Measurements from ENCODE around the gene GAGE12F. TPM values are rescaled to one million over a fixed set of nuclear protein-coding genes. Genes with fewer than 3 reads are reported as not detected.
"Not testable (repeated sequence)": the region's sequence is repeated elsewhere in the genome, so short reads cannot be mapped to it uniquely, and the experiment has no call there.

The GAGE12F gene, protein sequence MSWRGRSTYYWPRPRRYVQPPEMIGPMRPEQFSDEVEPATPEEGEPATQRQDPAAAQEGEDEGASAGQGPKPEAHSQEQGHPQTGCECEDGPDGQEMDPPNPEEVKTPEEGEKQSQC
- total RNA-seq = not detected
- not detected for polyA plus RNA-seq

DNA sequence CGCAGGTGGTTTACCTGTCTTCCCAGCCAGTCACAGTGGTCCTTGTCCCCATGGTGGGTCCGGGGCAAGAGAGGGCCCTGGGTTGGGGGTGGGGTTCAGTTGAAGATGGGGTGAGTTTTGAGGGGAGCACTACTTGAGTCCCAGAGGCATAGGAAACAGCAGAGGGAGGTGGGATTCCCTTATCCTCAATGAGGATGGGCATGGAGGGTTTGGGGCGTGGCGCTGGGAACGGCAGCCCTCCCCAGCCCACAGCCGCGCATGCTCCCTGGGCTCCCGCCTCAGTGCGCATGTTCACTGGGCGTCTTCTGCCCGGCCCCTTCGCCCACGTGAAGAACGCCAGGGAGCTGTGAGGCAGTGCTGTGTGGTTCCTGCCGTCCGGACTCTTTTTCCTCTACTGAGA is at the start of gene GAGE12F:
Gene GAGE12F, plus strand, starts transcription at position 301 of the 400 bp plus-strand sequence. CDS start 1,155 bp downstream, outside the sequence.
- not testable (repeated sequence) for H3K36me3 ChIP-seq (ENCODE audit: control insufficient read depth in 4 of 4, insufficient read depth in 3 of 4, low read depth in 1 of 4, low read length in 3 of 4); H3K4me3 ChIP-seq (ENCODE audit: low read depth in 1 of 3, low read length in 3 of 3); H3K27ac ChIP-seq (ENCODE audit: low read depth in 1 of 2, low read length in 2 of 2); H3K9ac ChIP-seq (ENCODE audit: low read depth in 1 of 2, low read length in 2 of 2); H3K4me1 ChIP-seq (ENCODE audit: control insufficient read depth in 4 of 4, insufficient read depth in 4 of 4, low read length in 3 of 4); DNase-seq (ENCODE audit: low spot score); H3K9me3 ChIP-seq (ENCODE audit: control insufficient read depth in 4 of 4, low read length in 3 of 4); H3K27me3 ChIP-seq (ENCODE audit: control insufficient read depth in 4 of 4, insufficient read depth in 4 of 4, low read length in 3 of 4)
- no CpG with 5 or more reads among the region's 16 CpGs for WGBS

DNA sequence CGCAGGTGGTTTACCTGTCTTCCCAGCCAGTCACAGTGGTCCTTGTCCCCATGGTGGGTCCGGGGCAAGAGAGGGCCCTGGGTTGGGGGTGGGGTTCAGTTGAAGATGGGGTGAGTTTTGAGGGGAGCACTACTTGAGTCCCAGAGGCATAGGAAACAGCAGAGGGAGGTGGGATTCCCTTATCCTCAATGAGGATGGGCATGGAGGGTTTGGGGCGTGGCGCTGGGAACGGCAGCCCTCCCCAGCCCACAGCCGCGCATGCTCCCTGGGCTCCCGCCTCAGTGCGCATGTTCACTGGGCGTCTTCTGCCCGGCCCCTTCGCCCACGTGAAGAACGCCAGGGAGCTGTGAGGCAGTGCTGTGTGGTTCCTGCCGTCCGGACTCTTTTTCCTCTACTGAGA is 28.8 kb upstream of the GAGE12F start, which contains the start of gene GAGE12C:
Gene GAGE12C, plus strand, starts transcription at position 301 of the 400 bp plus-strand sequence. CDS start 1,155 bp downstream, outside the sequence.
- H3K27me3 ChIP-seq (ENCODE audit: control insufficient read depth in 4 of 4, insufficient read depth in 4 of 4, low read length in 3 of 4); H3K36me3 ChIP-seq (ENCODE audit: control insufficient read depth in 4 of 4, insufficient read depth in 3 of 4, low read depth in 1 of 4, low read length in 3 of 4); H3K9me3 ChIP-seq (ENCODE audit: control insufficient read depth in 4 of 4, low read length in 3 of 4); H3K4me3 ChIP-seq (ENCODE audit: low read depth in 1 of 3, low read length in 3 of 3); DNase-seq (ENCODE audit: low spot score); H3K27ac ChIP-seq (ENCODE audit: low read depth in 1 of 2, low read length in 2 of 2); H3K9ac ChIP-seq (ENCODE audit: low read depth in 1 of 2, low read length in 2 of 2); H3K4me1 ChIP-seq (ENCODE audit: control insufficient read depth in 4 of 4, insufficient read depth in 4 of 4, low read length in 3 of 4): not testable (repeated sequence)
- no CpG with 5 or more reads among the region's 16 CpGs for whole genome bisulfite sequencing

DNA sequence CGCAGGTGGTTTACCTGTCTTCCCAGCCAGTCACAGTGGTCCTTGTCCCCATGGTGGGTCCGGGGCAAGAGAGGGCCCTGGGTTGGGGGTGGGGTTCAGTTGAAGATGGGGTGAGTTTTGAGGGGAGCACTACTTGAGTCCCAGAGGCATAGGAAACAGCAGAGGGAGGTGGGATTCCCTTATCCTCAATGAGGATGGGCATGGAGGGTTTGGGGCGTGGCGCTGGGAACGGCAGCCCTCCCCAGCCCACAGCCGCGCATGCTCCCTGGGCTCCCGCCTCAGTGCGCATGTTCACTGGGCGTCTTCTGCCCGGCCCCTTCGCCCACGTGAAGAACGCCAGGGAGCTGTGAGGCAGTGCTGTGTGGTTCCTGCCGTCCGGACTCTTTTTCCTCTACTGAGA is 19.2 kb upstream of the GAGE12F start, which contains the start of gene GAGE12D:
Gene GAGE12D, plus strand, starts transcription at position 301 of the 400 bp plus-strand sequence. CDS start 1,155 bp downstream, outside the sequence.
- not testable (repeated sequence) for H3K9me3 ChIP-seq (ENCODE audit: control insufficient read depth in 4 of 4, low read length in 3 of 4); H3K9ac ChIP-seq (ENCODE audit: low read depth in 1 of 2, low read length in 2 of 2); H3K4me1 ChIP-seq (ENCODE audit: control insufficient read depth in 4 of 4, insufficient read depth in 4 of 4, low read length in 3 of 4); H3K36me3 ChIP-seq (ENCODE audit: control insufficient read depth in 4 of 4, insufficient read depth in 3 of 4, low read depth in 1 of 4, low read length in 3 of 4); DNase-seq (ENCODE audit: low spot score); H3K27ac ChIP-seq (ENCODE audit: low read depth in 1 of 2, low read length in 2 of 2); H3K27me3 ChIP-seq (ENCODE audit: control insufficient read depth in 4 of 4, insufficient read depth in 4 of 4, low read length in 3 of 4); H3K4me3 ChIP-seq (ENCODE audit: low read depth in 1 of 3, low read length in 3 of 3)
- no CpG with 5 or more reads among the region's 16 CpGs for WGBS

DNA sequence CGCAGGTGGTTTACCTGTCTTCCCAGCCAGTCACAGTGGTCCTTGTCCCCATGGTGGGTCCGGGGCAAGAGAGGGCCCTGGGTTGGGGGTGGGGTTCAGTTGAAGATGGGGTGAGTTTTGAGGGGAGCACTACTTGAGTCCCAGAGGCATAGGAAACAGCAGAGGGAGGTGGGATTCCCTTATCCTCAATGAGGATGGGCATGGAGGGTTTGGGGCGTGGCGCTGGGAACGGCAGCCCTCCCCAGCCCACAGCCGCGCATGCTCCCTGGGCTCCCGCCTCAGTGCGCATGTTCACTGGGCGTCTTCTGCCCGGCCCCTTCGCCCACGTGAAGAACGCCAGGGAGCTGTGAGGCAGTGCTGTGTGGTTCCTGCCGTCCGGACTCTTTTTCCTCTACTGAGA is 9.7 kb upstream of the GAGE12F start, which contains the start of gene GAGE12E:
Gene GAGE12E, plus strand, starts transcription at position 301 of the 400 bp plus-strand sequence. CDS start 1,155 bp downstream, outside the sequence.
- H3K27ac ChIP-seq (ENCODE audit: low read depth in 1 of 2, low read length in 2 of 2); DNase-seq (ENCODE audit: low spot score); H3K36me3 ChIP-seq (ENCODE audit: control insufficient read depth in 4 of 4, insufficient read depth in 3 of 4, low read depth in 1 of 4, low read length in 3 of 4); H3K4me1 ChIP-seq (ENCODE audit: control insufficient read depth in 4 of 4, insufficient read depth in 4 of 4, low read length in 3 of 4); H3K4me3 ChIP-seq (ENCODE audit: low read depth in 1 of 3, low read length in 3 of 3); H3K9ac ChIP-seq (ENCODE audit: low read depth in 1 of 2, low read length in 2 of 2); H3K9me3 ChIP-seq (ENCODE audit: control insufficient read depth in 4 of 4, low read length in 3 of 4); H3K27me3 ChIP-seq (ENCODE audit: control insufficient read depth in 4 of 4, insufficient read depth in 4 of 4, low read length in 3 of 4): not testable (repeated sequence)
- no CpG with 5 or more reads among the region's 16 CpGs for WGBS

DNA sequence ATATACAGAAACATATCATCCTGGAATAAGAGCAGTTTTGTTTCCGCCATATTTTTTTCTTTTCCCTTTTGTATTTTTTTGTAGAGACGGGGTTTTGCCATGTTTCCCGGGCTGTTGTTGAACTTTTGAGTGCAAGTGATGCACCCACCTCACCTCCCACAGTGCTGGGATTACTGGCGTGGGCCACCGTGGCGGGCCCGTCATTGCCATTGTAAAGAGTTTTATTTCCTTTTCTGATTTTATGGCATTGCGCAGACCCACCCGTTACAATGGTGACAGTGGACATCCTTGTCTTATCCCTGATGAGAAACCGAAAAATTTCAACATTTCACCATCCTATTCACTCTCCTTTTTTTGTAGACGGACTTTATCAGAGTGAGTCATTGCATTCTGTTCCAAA is 8.1 kb downstream of the GAGE12F start:
- not testable (repeated sequence) for H3K4me1 ChIP-seq (ENCODE audit: control insufficient read depth in 4 of 4, insufficient read depth in 4 of 4, low read length in 3 of 4); H3K36me3 ChIP-seq (ENCODE audit: control insufficient read depth in 4 of 4, insufficient read depth in 3 of 4, low read depth in 1 of 4, low read length in 3 of 4); DNase-seq (ENCODE audit: low spot score); H3K9ac ChIP-seq (ENCODE audit: low read depth in 1 of 2, low read length in 2 of 2); H3K27ac ChIP-seq (ENCODE audit: low read depth in 1 of 2, low read length in 2 of 2); H3K9me3 ChIP-seq (ENCODE audit: control insufficient read depth in 4 of 4, low read length in 3 of 4); H3K27me3 ChIP-seq (ENCODE audit: control insufficient read depth in 4 of 4, insufficient read depth in 4 of 4, low read length in 3 of 4); H3K4me3 ChIP-seq (ENCODE audit: low read depth in 1 of 3, low read length in 3 of 3)
- WGBS = no CpG with 5 or more reads among the region's 11 CpGs

DNA sequence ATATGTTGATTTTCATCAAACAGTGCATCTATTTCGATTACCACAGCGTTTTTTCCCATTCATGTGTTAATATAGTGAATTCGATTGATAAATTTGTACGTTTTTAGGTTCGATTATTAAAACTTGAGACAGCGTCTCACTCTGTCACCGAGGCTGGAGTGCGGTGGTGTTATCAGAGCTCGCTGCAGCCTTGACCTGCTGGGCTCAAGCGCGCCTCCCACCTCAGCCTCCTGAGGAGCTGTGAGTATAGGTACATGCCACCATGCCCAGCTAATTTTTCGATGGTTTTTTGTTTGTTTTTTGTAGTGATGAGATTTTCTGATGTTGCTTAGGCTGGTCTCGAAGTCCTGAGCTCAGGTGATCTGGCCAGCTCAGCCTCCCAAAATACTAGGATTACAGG is 8.5 kb downstream of the GAGE12F start:
- H3K27ac ChIP-seq (ENCODE audit: low read depth in 1 of 2, low read length in 2 of 2); H3K27me3 ChIP-seq (ENCODE audit: control insufficient read depth in 4 of 4, insufficient read depth in 4 of 4, low read length in 3 of 4); DNase-seq (ENCODE audit: low spot score); H3K9ac ChIP-seq (ENCODE audit: low read depth in 1 of 2, low read length in 2 of 2); H3K4me1 ChIP-seq (ENCODE audit: control insufficient read depth in 4 of 4, insufficient read depth in 4 of 4, low read length in 3 of 4); H3K9me3 ChIP-seq (ENCODE audit: control insufficient read depth in 4 of 4, low read length in 3 of 4); H3K36me3 ChIP-seq (ENCODE audit: control insufficient read depth in 4 of 4, insufficient read depth in 3 of 4, low read depth in 1 of 4, low read length in 3 of 4); H3K4me3 ChIP-seq (ENCODE audit: low read depth in 1 of 3, low read length in 3 of 3): not testable (repeated sequence)
- no CpG with 5 or more reads among the region's 13 CpGs for WGBS

DNA sequence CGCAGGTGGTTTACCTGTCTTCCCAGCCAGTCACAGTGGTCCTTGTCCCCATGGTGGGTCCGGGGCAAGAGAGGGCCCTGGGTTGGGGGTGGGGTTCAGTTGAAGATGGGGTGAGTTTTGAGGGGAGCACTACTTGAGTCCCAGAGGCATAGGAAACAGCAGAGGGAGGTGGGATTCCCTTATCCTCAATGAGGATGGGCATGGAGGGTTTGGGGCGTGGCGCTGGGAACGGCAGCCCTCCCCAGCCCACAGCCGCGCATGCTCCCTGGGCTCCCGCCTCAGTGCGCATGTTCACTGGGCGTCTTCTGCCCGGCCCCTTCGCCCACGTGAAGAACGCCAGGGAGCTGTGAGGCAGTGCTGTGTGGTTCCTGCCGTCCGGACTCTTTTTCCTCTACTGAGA is 9.5 kb downstream of the GAGE12F start, which contains the start of gene GAGE12G:
Gene GAGE12G, plus strand, starts transcription at position 301 of the 400 bp plus-strand sequence. CDS start 1,155 bp downstream, outside the sequence.
- not testable (repeated sequence) for H3K27ac ChIP-seq (ENCODE audit: low read depth in 1 of 2, low read length in 2 of 2); H3K4me1 ChIP-seq (ENCODE audit: control insufficient read depth in 4 of 4, insufficient read depth in 4 of 4, low read length in 3 of 4); DNase-seq (ENCODE audit: low spot score); H3K9me3 ChIP-seq (ENCODE audit: control insufficient read depth in 4 of 4, low read length in 3 of 4); H3K9ac ChIP-seq (ENCODE audit: low read depth in 1 of 2, low read length in 2 of 2); H3K4me3 ChIP-seq (ENCODE audit: low read depth in 1 of 3, low read length in 3 of 3); H3K36me3 ChIP-seq (ENCODE audit: control insufficient read depth in 4 of 4, insufficient read depth in 3 of 4, low read depth in 1 of 4, low read length in 3 of 4); H3K27me3 ChIP-seq (ENCODE audit: control insufficient read depth in 4 of 4, insufficient read depth in 4 of 4, low read length in 3 of 4)
- WGBS = no CpG with 5 or more reads among the region's 16 CpGs

DNA sequence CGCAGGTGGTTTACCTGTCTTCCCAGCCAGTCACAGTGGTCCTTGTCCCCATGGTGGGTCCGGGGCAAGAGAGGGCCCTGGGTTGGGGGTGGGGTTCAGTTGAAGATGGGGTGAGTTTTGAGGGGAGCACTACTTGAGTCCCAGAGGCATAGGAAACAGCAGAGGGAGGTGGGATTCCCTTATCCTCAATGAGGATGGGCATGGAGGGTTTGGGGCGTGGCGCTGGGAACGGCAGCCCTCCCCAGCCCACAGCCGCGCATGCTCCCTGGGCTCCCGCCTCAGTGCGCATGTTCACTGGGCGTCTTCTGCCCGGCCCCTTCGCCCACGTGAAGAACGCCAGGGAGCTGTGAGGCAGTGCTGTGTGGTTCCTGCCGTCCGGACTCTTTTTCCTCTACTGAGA is 19.0 kb downstream of the GAGE12F start, which contains the start of gene GAGE12H:
Gene GAGE12H, plus strand, starts transcription at position 301 of the 400 bp plus-strand sequence. CDS start 1,155 bp downstream, outside the sequence.
- not testable (repeated sequence) for H3K27ac ChIP-seq (ENCODE audit: low read depth in 1 of 2, low read length in 2 of 2); H3K4me1 ChIP-seq (ENCODE audit: control insufficient read depth in 4 of 4, insufficient read depth in 4 of 4, low read length in 3 of 4); H3K27me3 ChIP-seq (ENCODE audit: control insufficient read depth in 4 of 4, insufficient read depth in 4 of 4, low read length in 3 of 4); H3K9me3 ChIP-seq (ENCODE audit: control insufficient read depth in 4 of 4, low read length in 3 of 4); H3K36me3 ChIP-seq (ENCODE audit: control insufficient read depth in 4 of 4, insufficient read depth in 3 of 4, low read depth in 1 of 4, low read length in 3 of 4); H3K4me3 ChIP-seq (ENCODE audit: low read depth in 1 of 3, low read length in 3 of 3); H3K9ac ChIP-seq (ENCODE audit: low read depth in 1 of 2, low read length in 2 of 2); DNase-seq (ENCODE audit: low spot score)
- WGBS = no CpG with 5 or more reads among the region's 16 CpGs
